Tibial nerve (tissue), 4 donors: ENCODE measurements around the gene ASB10. TPM values are rescaled to one million over a fixed set of nuclear protein-coding genes. Genes with fewer than 3 reads are reported as not detected.

Experiments
- DNase-seq, 2 donors: peaks; one replicate each; pipeline ENCODE4 v3.0.0-alpha.2; 2019; ENCODE audit warnings: low spot score in 2 of 2
- H3K27ac ChIP-seq, 4 donors: fragments of 200-600 bp; sonication (generic) in 3 of 4; one replicate each; pipeline ENCODE4 v1.5.1; 2017 to 2019; ENCODE audit warnings: mild to moderate bottlenecking in 1 of 4
- H3K27me3 ChIP-seq, 2 donors: fragments of 200-600 bp; sonication (generic) in 1 of 2; one replicate each; pipeline versions ENCODE4 v1.5.1 to v1.6.0; 2017 to 2019
- H3K36me3 ChIP-seq, 3 donors: fragments of 200-600 bp; sonication (generic); one replicate each; pipeline ENCODE4 v1.5.1; 2018 to 2019
- H3K4me1 ChIP-seq, 4 donors: fragments of 200-600 bp; sonication (generic) in 3 of 4; one replicate each; pipeline ENCODE4 v1.5.1; 2017 to 2019
- H3K4me3 ChIP-seq, 4 donors: fragments of 200-600 bp; sonication (generic) in 3 of 4; one replicate each; pipeline ENCODE4 v1.5.1; 2017 to 2019; ENCODE audit warnings: mild to moderate bottlenecking in 1 of 4, moderate library complexity in 1 of 4
- H3K9me3 ChIP-seq, 4 donors: fragments of 200-600 bp; sonication (generic) in 3 of 4; one replicate each; pipeline ENCODE4 v1.5.1; 2017 to 2019
- EP300 ChIP-seq, 2 donors: sonication (generic); formaldehyde crosslinking; IDR thresholded peaks; one replicate each; pipeline ENCODE4 v1.6.1; 2017; ENCODE audit warnings: antibody characterized with exemption in 2 of 2, mild to moderate bottlenecking in 1 of 2
- POLR2A ChIP-seq, 2 donors: fragments of 450-650 bp; IDR thresholded peaks; one replicate each; pipeline ENCODE4 v1.6.1; 2017; ENCODE audit warnings: antibody characterized with exemption in 2 of 2, mild to moderate bottlenecking in 2 of 2, moderate library complexity in 2 of 2
- WGBS, 2 donors: methylation state at CpG; one replicate each; pipeline ENCODE4 v1.1.5; 2018; 5-methylcytosine and 5-hydroxymethylcytosine counted together
- total RNA-seq, 4 donors: library from RNA; depleted of rRNA; stranded (reverse); fragments of >200 nt; gene quantifications; one replicate each; pipeline ENCODE4 v1.1.0, GENCODE V29; 2016
- TF ChIP-seq, protein P1 (sequence below), 5 experiments: fragments of 200-600 bp in 3 of 5; fragments of 450-650 bp in 2 of 5; sonication (generic) in 3 of 5; IDR thresholded peaks; one replicate each; pipeline ENCODE4 v1.5.1; 2016 to 2019; ENCODE audit warnings: antibody characterized with exemption in 5 of 5, mild to moderate bottlenecking in 3 of 5, moderate library complexity in 2 of 5

ASB10 gene
- total RNA-seq, 4 donors from 2014 or later = not detected

DNA sequence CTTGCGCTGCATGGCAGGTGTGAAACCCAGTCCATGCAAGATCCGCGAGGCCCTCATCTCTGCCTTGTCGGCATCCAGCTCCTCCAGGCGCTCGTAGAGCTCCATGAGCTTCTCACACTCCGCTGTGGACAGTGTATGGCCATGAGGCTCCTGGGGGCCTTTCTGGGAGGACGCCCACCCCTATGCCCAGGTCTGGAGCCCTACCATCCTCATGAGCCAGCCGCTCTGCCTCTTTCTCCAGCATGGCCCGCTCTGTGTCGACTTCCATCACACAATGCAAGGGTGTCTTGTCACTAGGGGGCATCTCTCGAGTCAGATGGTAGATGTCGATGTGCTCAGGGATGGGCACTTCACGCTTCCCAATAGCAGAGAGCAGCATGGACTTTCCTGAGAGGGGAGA, 36.7 kb upstream of the ASB10 start:
- WGBS, 2 donors = 88 to 94% methylated on average over 14 of the region's 14 CpGs
- H3K27ac ChIP-seq = no peak overlapping the region
- TF ChIP-seq EP300 (IDR thresholded peaks at IDR 0.05) = no peak
- no peak for TF ChIP-seq POLR2A (IDR thresholded peaks at IDR 0.05)
- TF ChIP-seq, protein P1, sequence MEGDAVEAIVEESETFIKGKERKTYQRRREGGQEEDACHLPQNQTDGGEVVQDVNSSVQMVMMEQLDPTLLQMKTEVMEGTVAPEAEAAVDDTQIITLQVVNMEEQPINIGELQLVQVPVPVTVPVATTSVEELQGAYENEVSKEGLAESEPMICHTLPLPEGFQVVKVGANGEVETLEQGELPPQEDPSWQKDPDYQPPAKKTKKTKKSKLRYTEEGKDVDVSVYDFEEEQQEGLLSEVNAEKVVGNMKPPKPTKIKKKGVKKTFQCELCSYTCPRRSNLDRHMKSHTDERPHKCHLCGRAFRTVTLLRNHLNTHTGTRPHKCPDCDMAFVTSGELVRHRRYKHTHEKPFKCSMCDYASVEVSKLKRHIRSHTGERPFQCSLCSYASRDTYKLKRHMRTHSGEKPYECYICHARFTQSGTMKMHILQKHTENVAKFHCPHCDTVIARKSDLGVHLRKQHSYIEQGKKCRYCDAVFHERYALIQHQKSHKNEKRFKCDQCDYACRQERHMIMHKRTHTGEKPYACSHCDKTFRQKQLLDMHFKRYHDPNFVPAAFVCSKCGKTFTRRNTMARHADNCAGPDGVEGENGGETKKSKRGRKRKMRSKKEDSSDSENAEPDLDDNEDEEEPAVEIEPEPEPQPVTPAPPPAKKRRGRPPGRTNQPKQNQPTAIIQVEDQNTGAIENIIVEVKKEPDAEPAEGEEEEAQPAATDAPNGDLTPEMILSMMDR (IDR thresholded peaks at IDR 0.05) = no peak
- peaks cover 2 to 63% (median 16%) of the 10 kb centered on the region in 3 donors for H3K36me3 ChIP-seq
- peaks cover 0 to 26% (median 13%) of the 10 kb centered on the region in 4 donors for H3K4me1 ChIP-seq
- H3K27me3 ChIP-seq = no peaks in the 10 kb centered on the region
- H3K9me3 ChIP-seq = no peaks in the 10 kb centered on the region
- no peak for DNase-seq
- no peak overlapping the region for H3K4me3 ChIP-seq

DNA sequence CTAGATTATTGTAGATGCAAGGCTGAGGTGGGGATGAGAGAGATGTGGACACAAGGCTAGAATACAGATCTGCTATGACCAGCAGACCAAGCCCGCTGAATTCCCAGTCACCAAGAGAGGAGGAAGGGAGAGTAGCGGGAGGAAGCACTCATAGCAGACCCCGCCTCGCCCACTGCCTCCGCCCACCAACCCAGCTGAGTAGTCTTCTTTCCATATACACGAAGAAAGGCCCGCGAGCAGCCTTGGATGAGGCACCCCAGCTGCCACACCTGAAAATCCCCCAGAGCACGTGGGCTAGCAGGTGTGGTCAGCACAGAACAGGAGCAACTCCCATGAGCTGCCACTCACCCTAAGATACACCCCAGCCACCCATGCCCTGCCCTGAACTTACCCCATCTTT, 31.1 kb upstream of the ASB10 start:
- Histone ChIP-seq H3K27me3 (no peaks in the 10 kb centered on the region), H3K4me1 (no peaks in the 10 kb centered on the region), H3K4me3 (no peak overlapping the region), H3K9me3 (no peaks in the 10 kb centered on the region), H3K27ac (no peak overlapping the region), H3K36me3 (peaks cover 0 to 100% (median 35%) of the 10 kb centered on the region in 3 donors)
- 86 to 88% methylated on average over 9 of the region's 9 CpGs for WGBS, 2 donors
- TF ChIP-seq EP300 (IDR thresholded peaks at IDR 0.05) = no peak
- no peak for DNase-seq

DNA sequence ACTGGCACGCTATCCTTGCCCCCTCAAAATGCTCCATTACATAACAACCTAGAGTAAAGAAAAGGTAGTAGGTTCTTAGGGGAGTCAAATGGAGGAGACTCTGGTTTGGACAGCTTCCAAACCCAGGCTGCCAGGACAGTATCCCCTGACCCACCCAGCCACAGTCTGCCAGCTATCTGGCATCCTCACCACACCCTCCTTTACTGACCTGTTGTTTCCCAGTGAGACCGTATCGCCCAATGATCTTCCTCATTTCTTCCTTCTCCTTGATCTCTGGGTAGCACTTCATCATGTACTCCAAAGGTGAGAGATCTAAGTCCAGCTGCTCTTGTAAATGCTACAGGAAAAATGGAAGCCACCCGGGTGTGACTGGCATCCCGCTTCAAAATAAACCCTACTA, 28.3 kb upstream of the ASB10 start:
- Histone ChIP-seq H3K27ac (no peak overlapping the region), H3K36me3 (peaks cover 0 to 100% (median 25%) of the 10 kb centered on the region in 3 donors), H3K4me1 (no peaks in the 10 kb centered on the region), H3K27me3 (no peaks in the 10 kb centered on the region), H3K4me3 (no peak overlapping the region), H3K9me3 (no peaks in the 10 kb centered on the region)
- WGBS, 2 donors = 93 to 96% methylated on average over 5 of the region's 5 CpGs
- no peak for DNase-seq
- no peak for TF ChIP-seq EP300 (IDR thresholded peaks at IDR 0.05)
- TF ChIP-seq, protein P1 (IDR thresholded peaks at IDR 0.05) = no peak
- no peak for TF ChIP-seq POLR2A (IDR thresholded peaks at IDR 0.05)

DNA sequence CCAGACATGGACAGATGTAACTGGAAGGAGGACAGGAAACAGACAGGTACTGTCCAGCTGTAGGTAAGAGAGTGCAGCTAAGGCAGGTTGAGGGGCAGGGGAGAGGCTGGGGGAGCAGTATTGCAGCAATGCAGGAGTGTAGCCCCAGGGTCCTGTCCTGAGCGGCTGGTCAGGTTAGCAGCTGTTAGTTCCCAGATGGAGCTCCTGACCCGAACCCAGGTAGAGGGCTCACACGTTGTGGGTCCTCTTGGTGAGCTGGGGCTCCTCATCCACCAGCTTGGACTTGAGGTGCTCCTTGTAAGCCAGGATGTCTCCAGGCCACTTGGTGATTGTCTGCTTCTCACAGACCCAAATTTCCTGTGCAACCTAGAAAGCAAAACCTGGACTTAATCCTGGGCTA, 26.8 kb upstream of the ASB10 start:
- Histone ChIP-seq H3K36me3 (peaks cover 0 to 96% (median 20%) of the 10 kb centered on the region in 3 donors), H3K27ac (no peak overlapping the region), H3K4me1 (no peaks in the 10 kb centered on the region), H3K4me3 (no peak overlapping the region), H3K9me3 (no peaks in the 10 kb centered on the region), H3K27me3 (no peaks in the 10 kb centered on the region)
- WGBS, 2 donors = 73 to 84% methylated on average over 3 of the region's 3 CpGs
- TF ChIP-seq, protein P1 (IDR thresholded peaks at IDR 0.05) = no peak
- TF ChIP-seq POLR2A (IDR thresholded peaks at IDR 0.05) = no peak
- no peak for TF ChIP-seq EP300 (IDR thresholded peaks at IDR 0.05)
- no peak for DNase-seq

DNA sequence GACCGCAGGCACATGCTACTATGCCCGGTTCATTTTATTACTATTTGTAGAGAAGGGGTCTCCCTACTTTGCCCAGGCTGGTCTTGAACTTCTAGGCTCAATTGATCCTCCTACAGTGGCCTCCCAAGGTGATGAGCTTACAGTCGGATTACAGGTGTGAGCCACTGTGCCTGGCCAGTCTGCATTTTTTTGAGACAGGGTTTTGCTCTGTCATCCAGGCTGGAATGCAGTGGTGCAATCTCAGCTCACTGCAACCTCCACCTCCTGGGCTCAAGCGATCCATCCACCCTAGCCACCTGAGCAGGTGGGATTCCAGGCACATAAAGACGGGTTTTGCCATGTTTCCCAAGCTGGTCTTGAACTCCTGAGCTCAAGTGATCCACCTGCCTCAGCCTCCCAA, 25.6 kb upstream of the ASB10 start:
- H3K4me3 ChIP-seq = no peak overlapping the region
- H3K4me1 ChIP-seq = no peaks in the 10 kb centered on the region
- H3K36me3 ChIP-seq = peaks cover 0 to 84% (median 17%) of the 10 kb centered on the region in 3 donors
- no peaks in the 10 kb centered on the region for H3K9me3 ChIP-seq
- WGBS, 2 donors = 86 to 92% methylated on average over 5 of the region's 5 CpGs
- DNase-seq = no peak
- TF ChIP-seq, protein P1 (IDR thresholded peaks at IDR 0.05) = no peak
- TF ChIP-seq EP300 (IDR thresholded peaks at IDR 0.05) (no peak), POLR2A (IDR thresholded peaks at IDR 0.05) (no peak)
- no peak overlapping the region for H3K27ac ChIP-seq
- no peaks in the 10 kb centered on the region for H3K27me3 ChIP-seq
